Measurements from ENCODE around the gene RFTN1. TPM values are rescaled to one million over a fixed set of nuclear protein-coding genes. Genes with fewer than 3 reads are reported as not detected.

Gene RFTN1
- total RNA-seq, 1 donor from 2014 or later = 34.7 TPM

GRCh38 chr3:16516695-16517481, 3.4 kb upstream of the RFTN1 start:
- H3K4me3 ChIP-seq (ENCODE audit: low read depth, low read length) = no peak overlapping the region
- no peak for DNase-seq (ENCODE audit: low read depth)
- TF ChIP-seq, protein P1, sequence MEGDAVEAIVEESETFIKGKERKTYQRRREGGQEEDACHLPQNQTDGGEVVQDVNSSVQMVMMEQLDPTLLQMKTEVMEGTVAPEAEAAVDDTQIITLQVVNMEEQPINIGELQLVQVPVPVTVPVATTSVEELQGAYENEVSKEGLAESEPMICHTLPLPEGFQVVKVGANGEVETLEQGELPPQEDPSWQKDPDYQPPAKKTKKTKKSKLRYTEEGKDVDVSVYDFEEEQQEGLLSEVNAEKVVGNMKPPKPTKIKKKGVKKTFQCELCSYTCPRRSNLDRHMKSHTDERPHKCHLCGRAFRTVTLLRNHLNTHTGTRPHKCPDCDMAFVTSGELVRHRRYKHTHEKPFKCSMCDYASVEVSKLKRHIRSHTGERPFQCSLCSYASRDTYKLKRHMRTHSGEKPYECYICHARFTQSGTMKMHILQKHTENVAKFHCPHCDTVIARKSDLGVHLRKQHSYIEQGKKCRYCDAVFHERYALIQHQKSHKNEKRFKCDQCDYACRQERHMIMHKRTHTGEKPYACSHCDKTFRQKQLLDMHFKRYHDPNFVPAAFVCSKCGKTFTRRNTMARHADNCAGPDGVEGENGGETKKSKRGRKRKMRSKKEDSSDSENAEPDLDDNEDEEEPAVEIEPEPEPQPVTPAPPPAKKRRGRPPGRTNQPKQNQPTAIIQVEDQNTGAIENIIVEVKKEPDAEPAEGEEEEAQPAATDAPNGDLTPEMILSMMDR (conservative IDR thresholded peaks at IDR 0.05; ENCODE audit: low read depth, low read length) = peak; percentile 81

DNA sequence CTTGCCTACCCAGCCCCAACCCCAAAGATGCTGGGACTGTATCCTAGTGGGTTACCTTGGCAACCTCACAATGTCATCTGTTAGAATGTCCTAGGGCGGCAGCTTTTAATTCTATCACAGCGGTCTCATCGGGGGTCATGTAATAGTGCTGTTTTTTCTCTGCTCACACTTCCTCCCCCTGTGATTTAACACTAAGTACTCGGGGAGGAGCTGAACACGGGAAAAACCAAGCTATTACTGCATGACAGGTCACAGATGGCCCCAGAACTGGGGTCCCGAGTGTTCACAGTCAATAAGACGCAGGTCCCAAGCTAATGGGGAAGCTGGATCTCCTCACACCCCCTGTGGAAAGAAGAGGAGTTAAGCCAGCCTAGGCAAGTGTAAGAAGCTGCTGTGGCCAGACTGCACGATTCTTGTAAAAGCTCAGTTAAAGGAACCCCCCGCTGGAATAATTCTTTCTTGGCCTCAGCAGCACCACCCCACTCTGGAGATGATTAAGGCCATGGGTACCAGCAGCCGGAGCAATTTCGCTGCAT, 2.5 kb upstream of the RFTN1 start:
- TF ChIP-seq, protein P1 (conservative IDR thresholded peaks at IDR 0.05; ENCODE audit: low read depth, low read length) = no peak
- DNase-seq (ENCODE audit: low read depth) = no peak
- no peak overlapping the region for H3K4me3 ChIP-seq (ENCODE audit: low read depth, low read length)

GRCh38 chr3:16514755-16515353, 1.4 kb upstream of the RFTN1 start:
- no peak for DNase-seq (ENCODE audit: low read depth)
- TF ChIP-seq, protein P1 (conservative IDR thresholded peaks at IDR 0.05; ENCODE audit: low read depth, low read length) = no peak
- no peak overlapping the region for H3K4me3 ChIP-seq (ENCODE audit: low read depth, low read length)

DNA sequence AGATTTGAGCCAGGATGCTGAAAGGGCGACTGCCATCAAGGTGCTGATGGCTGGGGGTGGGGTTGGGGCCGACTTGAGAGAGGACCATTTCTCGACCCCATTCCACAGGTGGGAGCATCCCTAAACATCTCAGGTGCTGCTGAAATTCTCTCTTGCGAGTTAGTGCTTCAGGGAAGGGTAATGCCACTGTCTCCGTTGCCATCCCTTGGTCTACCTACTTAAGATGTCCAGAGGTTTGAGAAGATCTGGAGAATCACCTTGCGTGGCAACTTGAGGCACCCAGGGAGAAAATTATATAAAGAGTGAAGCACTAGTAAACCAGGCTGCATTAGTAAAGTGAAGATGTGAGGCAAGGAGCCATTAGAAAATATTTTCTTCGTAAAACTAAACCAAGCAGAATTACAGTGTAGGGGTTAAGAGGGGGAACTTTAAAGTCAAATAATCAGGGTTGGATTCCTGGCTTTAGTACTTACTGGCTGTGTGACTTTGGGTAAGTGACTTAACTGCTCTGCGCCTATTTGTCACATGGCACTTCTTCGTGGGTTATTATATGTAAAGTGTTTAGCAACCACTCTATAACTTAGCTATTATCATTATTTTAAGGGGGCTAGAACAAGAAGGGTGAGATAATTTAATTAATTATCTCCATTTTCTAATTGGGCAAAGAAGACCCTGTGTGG, 662 bp upstream of the RFTN1 start:
- no peak for DNase-seq (ENCODE audit: low read depth)
- H3K4me3 ChIP-seq (ENCODE audit: low read depth, low read length) = peak overlapping the region; percentile 93
- TF ChIP-seq, protein P1 (conservative IDR thresholded peaks at IDR 0.05; ENCODE audit: low read depth, low read length) = no peak

- H3K4me3 ChIP-seq (ENCODE audit: low read depth, low read length) = peak overlapping the region; percentile 93
- DNase-seq (ENCODE audit: low read depth) = no peak
- TF ChIP-seq, protein P1 (conservative IDR thresholded peaks at IDR 0.05; ENCODE audit: low read depth, low read length) = peak; percentile 2
Observed at GRCh38 chr3:16512435-16513140, 911 bp downstream of the RFTN1 start.

GRCh38 chr3:16511681-16512434, 1.6 kb downstream of the RFTN1 start:
- DNase-seq (ENCODE audit: low read depth) = no peak

More at GRCh38 chr3:16511681-16512434, 1.6 kb downstream of the RFTN1 start:
- TF ChIP-seq, protein P1 (conservative IDR thresholded peaks at IDR 0.05; ENCODE audit: low read depth, low read length) = peak; percentile 14
- peak overlapping the region; percentile 93 for H3K4me3 ChIP-seq (ENCODE audit: low read depth, low read length)

Data from epithelial cell of proximal tubule (primary cell).